GM04504 (cell line): Measurements from ENCODE around the gene TMEM132D.
"Not testable (repeated sequence)": the region's sequence is repeated elsewhere in the genome, so short reads cannot be mapped to it uniquely, and the experiment has no call there.

Experiments used
- DNase-seq: peaks from one replicate; pipeline ENCODE4 v3.0.0-alpha.2; 2012; ENCODE audit warnings: low read depth

The TMEM132D gene

GRCh38 chr12:129588142-129588541 lies 315.7 kb downstream of the TMEM132D start:
- no peak for DNase-seq

- DNase-seq = no peak
These were observed 318.5 kb downstream of the TMEM132D start for GRCh38 chr12:129585296-129585695.

- no peak for DNase-seq
These were observed 323.9 kb downstream of the TMEM132D start for GRCh38 chr12:129579879-129580278.

GRCh38 chr12:129571901-129572494 lies 331.8 kb downstream of the TMEM132D start:
- no peak for DNase-seq

GRCh38 chr12:129570796-129571400 lies 332.9 kb downstream of the TMEM132D start:
- DNase-seq = no peak

GRCh38 chr12:129566800-129567199 lies 337.0 kb downstream of the TMEM132D start:
- no peak for DNase-seq

- no peak for DNase-seq
These were observed 339.1 kb downstream of the TMEM132D start for GRCh38 chr12:129564768-129565167.

GRCh38 chr12:129563266-129563665 lies 340.6 kb downstream of the TMEM132D start:
- DNase-seq = no peak

- DNase-seq = no peak
These were observed 342.5 kb downstream of the TMEM132D start for GRCh38 chr12:129561304-129561703.

GRCh38 chr12:129559776-129560175 lies 344.0 kb downstream of the TMEM132D start:
- DNase-seq = no peak

- DNase-seq = no peak
These were observed 345.8 kb downstream of the TMEM132D start for GRCh38 chr12:129558036-129558435.

GRCh38 chr12:129556082-129556481 lies 347.7 kb downstream of the TMEM132D start:
- no peak for DNase-seq

- no peak for DNase-seq
These were observed 350.7 kb downstream of the TMEM132D start for GRCh38 chr12:129552996-129553750.

GRCh38 chr12:129551441-129551840 lies 352.4 kb downstream of the TMEM132D start:
- no peak for DNase-seq

GRCh38 chr12:129550353-129550752 lies 353.5 kb downstream of the TMEM132D start:
- no peak for DNase-seq

GRCh38 chr12:129549656-129550055 lies 354.2 kb downstream of the TMEM132D start:
- DNase-seq = no peak

GRCh38 chr12:129549020-129549419 lies 354.8 kb downstream of the TMEM132D start:
- DNase-seq = not testable (repeated sequence)

- no peak for DNase-seq
These were observed 359.1 kb downstream of the TMEM132D start for GRCh38 chr12:129544716-129545115.

- no peak for DNase-seq
These were observed 362.9 kb downstream of the TMEM132D start for GRCh38 chr12:129540954-129541353.

- DNase-seq = no peak
These were observed 363.6 kb downstream of the TMEM132D start for GRCh38 chr12:129540249-129540648.

GRCh38 chr12:129538724-129539335 lies 365.0 kb downstream of the TMEM132D start:
- not testable (repeated sequence) for DNase-seq

- no peak for DNase-seq
These were observed 365.7 kb downstream of the TMEM132D start for GRCh38 chr12:129538137-129538536.
